SH-SY5Y (cell line): ENCODE measurements around the gene MPV17.

ENCODE experiments used
- GATA2 ChIP-seq: IDR thresholded peaks from 2 replicates; pipeline ENCODE4 v1.6.1; 2011; ENCODE audit warnings: mild to moderate bottlenecking, low read depth, low read length
- GATA3 ChIP-seq: IDR thresholded peaks from 2 replicates; pipeline ENCODE4 v1.6.1; 2011; ENCODE audit warnings: low read depth, mild to moderate bottlenecking, low read length, moderate library complexity

DNA sequence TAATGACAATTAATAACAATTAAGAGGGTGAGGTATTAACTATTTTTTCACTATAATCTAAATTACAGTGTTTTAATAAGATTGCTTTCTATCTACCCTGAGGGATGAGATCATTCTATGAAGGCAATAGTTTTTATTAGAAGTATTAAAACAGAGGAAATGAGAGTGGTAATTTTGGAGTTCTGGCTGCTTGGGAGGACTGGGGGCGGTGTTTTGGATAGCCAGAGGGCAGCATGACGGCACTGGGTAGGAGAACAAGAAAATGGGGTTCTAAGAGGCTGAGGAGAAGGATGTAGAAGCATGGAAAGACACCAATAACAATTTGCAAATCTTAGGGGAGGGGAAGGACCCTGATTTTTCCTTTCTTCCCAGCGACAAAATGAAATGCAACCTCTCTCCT lies 52.8 kb downstream of the MPV17 start:
- no peak for TF ChIP-seq GATA3
- TF ChIP-seq GATA2, result no peak
